Suppressor macrophage treated with lipopolysaccharide for 4 hours (primary cell): ENCODE data around the gene APPBP2.
"Not testable (repeated sequence)": the region's sequence is repeated elsewhere in the genome, so short reads cannot be mapped to it uniquely, and the experiment has no call there.

Source experiments
- DNase-seq: peaks from one replicate; pipeline ENCODE4 v3.0.0-alpha.2; 2020

Gene APPBP2

DNA sequence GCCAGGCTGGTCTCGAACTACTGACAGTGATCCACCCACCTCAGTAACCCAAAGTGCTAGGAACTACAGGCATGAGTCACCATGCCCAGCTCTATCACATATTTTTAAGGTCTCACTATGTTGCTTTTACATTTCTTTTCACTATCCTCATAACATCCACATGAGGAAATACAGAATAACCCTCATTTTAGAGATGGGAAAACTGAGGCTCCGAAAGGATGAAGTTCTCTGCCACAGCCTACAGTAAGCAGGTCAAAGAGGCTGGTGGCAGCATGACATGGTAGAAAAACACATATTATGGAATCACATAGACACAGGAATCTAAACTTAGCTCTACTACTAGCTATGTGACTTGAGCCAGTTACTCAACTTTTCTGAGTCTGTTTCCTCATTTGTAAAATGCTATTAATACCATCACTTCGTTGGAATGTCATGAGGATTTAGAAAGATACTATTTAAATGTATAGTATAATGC is 32.2 kb downstream of the APPBP2 start:
- DNase-seq, result peak; percentile 55

DNA sequence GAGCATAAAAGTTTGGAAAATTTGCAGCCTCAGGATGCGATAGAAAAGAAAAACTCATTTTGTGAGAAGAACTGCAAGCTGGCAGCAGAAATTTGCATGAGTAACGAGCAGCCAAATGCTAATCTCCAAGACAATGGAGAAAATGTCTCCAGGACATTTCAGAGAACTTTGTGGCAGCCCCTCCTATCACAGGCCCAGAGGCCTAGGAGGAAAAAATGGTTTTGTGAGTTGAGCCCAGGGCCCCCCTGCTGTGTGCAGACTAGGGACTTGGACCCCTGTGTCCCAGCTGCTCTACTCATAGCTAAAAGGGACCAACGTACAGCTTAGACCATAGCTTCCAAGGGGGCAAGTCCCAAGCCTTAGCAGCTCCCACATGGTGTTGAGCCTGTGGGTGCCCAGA is 34.3 kb downstream of the APPBP2 start:
- DNase-seq, result no peak

DNA sequence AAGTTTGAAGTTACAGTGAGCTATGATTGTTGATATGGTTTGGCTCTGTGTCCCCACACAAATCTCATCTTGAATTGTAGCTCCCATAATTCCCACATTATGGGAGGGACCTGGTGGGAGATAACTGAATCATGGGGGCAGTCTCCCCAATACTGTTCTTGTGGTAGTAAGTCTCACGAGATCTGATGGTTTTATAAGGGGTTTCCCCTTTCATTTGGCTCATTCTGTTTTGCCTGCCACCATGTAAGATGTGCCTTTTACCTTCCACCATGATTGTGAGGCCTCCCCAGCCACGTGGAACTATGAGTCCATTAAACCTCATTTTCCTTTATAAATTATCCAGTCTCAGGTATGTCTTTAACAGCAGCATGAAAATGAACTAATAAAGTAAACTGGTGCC is 35.4 kb downstream of the APPBP2 start:
- DNase-seq, result not testable (repeated sequence)

DNA sequence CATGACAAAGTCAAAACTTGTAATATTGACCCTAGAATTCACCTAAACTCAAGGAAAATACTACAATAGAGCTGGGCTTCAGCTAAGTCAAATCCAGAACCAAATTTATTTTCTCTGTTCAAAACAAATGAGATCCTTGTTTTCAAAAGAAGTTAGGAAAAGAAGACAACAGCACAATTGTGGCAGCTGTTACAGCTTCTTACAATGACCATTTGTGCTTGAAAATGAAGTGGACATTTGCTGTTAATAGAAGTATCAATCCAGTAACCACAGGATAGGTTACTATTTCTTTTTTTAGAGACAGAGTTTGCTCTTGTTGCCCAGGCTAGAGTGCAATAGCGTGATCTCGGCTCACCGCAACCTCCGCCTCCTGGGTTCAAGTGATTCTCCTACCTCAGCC is 44.4 kb downstream of the APPBP2 start:
- DNase-seq, result no peak

DNA sequence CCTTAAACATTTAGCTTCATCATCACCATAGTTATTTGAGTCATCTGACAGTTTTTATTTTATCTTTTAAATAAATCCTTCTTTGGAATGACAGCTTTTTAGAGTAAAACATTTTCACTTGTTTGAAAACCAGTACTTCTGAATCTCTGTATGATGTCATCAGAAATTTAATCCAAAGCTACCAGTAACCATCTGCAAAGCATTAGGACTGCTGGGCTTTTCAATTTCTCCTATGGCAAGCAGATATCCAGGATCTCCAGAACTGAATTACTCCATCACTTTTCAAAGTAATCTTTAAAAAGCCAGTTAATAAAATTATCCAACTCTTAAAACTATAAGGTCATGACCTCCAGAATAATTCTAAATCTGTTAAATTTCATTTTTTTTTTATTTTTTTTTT is 52.3 kb downstream of the APPBP2 start:
- DNase-seq, result no peak

DNA sequence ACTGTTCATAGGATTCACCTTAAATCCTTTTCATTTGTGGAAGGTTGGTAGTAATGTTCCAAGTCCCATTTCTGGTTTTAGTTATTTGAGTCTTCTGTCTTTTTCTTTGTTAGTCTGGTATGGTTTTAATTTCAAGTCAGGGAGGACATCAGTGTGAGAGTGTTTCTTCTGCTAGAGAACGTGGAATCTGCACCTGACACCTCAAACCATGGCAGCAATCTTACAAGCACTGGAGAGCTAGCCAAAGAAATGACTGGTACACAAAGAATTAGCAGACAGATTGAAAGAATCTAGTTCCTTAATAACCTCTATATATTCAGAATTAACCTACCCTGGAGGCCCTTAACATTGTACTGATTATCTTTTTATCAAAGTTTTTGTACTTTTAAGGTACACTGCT is 53.6 kb downstream of the APPBP2 start:
- no peak for DNase-seq

DNA sequence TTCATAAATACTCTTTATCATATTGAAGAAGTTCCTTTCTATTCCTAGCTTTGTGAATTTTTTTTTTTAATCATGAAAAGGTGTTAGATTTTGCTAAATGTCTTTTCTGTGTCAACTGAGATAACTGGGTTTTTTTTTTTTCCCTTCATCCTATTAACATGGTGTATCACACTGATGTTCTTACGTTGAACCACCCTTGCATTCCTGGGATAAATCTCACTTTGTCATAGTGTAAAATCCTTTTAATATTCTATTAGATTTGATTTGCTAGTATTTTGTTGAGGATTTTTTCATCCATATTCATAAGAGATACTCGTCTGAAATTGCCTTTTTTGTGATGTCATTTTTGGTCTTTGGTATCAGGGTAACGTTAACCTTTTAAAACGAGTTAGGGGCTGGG is 54.6 kb downstream of the APPBP2 start:
- DNase-seq, result no peak

DNA sequence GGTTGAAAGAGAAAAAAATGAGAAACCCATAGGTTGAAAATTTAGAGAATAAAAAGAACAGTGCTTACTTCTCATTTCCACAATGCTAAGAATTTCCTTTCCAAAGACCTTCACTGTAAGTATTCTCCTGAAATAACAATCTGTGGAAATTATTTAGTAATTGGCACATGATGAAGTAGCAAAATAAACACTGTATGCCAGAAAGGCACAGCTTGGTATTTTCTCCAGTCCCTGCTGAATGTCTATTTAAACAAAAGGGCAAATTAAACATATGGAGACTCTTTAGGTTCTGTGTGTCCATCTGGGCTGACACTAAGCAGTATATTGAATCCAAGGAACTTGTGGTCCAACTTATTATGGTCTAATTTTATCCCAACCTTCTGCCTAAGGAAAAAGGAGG is 57.7 kb downstream of the APPBP2 start:
- DNase-seq, result no peak

DNA sequence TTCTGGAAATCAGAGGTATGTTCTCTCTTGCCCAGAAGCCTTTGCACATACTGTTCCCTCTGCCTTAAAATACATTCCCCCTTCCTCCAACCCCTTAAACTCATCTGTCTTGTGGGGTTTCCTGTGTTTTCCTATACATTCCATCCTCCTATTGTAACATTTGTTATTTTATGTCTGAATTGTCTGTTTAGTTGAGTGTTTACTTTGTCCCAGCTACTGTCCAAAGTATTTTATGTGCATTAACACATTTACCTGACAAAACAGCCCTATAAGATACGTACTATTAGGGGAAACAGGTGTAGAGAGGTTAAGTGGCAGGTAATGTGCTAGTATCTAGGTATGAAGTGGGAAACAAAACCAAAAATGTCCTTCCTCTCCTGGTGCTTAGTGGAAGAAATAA is 61.7 kb downstream of the APPBP2 start:
- DNase-seq, result no peak

DNA sequence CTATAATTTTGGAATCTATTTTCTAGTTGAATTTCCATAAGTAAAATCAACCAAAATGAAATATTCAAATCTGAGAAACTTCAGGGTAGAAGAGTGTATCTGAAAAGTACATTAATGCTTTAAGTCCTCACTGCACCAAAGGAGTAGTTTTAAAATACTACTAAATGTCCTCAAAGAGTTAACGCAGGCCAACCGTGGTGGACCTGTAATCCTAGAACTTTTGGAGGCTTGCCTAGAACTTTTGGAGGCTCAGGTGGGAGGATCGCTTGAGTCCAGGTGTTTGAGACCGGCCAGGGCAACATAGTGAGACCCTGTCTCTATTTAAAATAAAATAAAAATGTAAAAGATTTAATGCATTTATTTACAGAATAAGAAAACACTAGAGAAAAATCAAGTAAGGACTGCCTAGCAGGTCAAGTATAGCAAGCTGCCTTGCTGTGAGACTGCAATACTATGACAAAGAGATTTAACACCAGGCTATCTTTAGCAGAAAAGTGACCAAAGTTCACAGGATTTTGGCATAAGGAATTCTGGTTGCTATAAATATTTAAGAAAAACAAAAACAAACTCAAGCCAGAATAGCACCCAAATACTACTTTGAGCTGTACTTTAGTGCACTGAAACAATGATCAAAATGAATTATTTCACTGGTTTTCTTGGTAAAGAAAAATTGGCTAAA is 62.7 kb downstream of the APPBP2 start:
- DNase-seq, result no peak

DNA sequence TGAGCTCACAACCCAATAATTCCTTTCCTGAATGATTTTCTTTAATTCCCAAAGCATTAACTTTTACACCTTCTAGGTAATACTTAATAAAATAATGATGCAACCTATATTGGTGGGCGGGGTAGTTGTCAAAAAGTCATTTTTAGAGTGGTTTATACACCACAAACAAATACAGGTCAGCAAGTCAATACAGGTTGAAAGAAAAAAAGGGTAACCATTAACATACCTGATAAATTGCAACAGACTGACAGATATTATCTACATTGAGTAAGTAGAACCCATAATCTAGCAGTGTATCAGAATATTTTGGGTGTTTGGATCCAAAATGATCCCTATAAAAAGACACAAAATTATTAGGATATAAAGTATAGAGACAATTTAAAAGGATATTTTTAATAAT is 64.5 kb downstream of the APPBP2 start:
- no peak for DNase-seq

DNA sequence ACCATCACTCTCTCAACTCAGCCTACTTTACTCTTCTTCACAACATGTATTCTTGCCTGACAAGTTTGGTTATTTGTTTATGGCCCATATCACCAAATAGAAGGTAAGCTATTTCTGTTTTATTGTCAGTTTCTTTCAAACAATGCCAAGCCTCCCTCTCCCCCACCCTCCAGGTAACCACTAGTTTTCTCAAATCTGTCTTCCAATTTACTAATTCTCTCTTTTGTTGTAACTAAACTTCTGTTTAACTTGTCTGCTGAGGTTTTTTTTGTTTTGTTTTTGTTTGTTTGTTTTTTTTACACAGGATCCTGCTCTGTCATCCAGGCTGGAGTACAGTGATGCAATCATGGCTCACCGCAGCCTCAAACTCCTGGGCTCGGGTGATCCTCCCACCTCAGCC is 68.9 kb downstream of the APPBP2 start:
- DNase-seq, result no peak

DNA sequence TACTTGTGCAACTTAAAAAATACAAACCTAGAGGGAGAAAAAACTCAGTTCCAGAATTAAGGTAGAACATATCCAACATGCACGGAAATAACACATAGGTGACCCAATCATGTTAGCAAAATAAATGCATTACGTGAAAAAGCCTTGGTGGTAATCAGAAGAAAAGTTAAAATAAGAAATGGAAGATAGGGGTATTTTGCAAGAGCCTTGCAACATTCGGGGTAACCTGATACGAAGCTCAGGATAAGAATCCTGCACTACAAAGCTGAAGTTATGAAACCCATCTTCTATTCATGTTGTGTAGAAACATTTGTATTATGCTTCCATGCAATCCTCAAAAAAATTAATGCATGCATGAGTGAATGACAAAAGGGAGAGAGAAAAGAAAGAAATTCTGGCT is 70.7 kb downstream of the APPBP2 start:
- DNase-seq, result no peak

DNA sequence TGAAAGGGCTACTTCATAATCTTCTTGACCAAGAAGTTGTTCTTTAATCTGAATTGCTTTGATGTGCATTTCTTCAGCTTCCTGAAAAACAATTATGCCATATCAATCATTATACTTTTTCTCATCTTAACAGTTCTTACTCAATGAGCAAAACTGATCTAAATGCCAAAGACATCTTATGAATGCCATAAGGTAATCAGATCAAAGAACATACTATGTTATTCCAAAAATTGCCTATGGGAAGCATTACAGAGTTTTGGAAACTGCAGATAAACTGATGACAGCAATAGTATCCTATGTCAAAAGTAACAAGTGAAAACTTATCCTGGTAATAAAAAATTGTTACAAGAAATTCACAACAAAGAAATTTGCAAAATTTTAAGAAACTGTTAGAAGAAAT is 74.1 kb downstream of the APPBP2 start:
- DNase-seq, result no peak

DNA sequence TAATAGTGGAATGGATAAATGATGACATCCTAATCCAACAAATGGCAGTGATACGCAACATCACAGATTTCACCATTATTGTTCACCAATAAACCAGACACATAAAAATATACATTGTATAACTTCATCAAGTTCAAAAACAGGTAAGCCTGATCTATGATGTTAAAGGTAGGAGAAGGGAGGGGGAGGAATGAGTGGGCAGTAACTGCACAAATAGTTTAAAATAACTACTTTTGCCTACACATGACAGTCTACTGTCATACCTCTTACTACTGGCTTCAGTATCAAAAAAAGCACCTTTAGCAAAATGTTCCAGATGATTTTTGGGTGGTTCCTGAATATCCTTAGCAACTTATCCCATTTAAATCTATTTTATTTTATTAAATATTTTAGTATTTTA is 75.0 kb downstream of the APPBP2 start:
- no peak for DNase-seq

DNA sequence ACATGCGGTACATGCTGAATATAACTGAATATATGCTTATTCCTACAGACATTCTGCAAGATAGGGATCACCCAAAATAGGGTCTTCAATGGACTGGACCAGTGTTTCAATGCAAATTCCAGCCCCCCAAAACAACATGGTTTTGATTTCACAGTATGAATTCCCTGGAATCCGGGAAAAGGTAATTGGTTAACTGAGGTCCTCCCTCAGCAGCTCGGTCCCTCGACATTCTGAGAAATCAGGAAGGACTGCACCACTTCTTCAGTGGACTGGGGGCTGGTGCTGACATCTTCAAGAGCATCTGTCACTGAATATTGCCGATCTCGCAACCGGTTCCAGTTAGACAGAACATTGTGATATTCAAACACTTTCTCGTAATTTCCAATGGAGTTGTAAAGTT is 78.7 kb downstream of the APPBP2 start:
- no peak for DNase-seq

DNA sequence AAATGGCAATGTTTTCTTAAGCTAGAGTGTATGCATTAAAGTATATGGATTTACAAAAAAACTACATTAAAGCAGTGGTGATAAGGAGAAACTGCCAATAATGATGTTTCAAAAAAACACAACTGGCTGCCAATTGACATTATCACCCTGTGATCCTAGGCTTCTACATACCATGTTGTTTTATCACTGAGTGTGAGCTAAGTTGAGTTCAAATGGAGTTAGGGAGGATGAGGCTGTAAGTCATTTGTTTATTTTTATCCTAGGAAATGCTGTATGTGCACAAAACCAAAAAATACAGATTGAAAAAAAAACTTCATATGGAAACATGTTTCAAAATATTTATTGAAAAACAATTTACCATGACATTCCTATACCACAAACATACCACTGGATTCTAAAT is 80.9 kb downstream of the APPBP2 start:
- no peak for DNase-seq

DNA sequence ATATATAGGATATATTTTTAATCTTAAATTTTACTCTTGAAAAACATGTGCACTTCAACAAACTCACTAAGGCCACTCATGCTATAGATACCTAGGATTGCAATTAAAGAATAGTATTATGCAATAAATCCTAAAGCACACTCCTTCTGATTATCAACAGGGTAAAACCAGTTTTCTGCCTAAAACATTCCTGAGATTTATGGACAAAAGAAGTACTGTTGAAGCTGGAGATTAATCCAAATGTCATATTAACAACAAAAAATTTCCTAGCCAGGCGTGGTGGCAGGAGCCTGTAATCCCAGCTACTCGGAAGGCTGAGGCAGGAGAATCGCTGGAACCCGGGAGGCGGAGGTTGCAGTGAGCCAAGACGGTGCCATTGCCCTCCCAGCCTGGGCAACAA is 82.3 kb downstream of the APPBP2 start:
- no peak for DNase-seq

DNA sequence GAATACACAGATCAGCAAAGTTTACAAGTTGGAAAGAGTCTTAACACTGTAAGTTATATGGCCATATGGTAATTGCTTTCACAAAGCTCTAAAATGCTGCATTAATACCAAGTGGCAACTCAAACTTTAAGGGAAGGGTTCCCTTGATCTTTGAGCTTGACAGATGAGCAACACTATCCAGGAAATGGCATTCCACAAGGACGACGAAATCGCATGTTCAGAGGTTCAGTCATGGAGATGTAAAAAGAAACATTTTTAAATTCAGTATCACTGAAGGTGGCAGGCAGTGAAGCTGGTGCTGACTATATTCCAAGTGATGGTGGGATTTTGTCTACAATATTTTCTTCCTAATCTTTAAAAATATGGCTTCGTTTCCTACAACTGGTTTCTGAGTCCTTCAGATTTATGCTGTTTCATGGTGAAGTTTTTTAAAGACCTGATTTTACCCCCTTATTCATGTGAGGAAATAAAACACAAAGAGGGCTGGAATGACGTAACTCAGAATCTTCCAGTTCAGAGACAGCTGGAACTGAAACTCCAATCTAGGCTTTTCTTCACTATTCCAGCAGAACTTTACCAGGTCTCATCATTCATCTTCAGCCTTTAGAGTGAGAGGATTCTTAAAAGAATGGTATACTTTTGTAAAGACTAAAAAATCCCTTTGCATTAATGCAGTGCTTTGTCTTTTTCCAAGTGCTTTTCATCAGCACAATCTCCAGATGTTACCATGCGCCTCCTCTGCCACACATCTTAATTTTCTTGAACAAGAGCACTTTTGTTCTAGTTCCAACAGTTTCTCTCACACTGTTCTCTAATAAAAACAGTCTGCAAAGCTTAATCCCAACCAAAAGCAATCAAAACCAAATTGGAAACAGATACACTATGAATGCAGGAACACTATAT is 83.5 kb downstream of the APPBP2 start:
- peak; percentile 62 for DNase-seq

DNA sequence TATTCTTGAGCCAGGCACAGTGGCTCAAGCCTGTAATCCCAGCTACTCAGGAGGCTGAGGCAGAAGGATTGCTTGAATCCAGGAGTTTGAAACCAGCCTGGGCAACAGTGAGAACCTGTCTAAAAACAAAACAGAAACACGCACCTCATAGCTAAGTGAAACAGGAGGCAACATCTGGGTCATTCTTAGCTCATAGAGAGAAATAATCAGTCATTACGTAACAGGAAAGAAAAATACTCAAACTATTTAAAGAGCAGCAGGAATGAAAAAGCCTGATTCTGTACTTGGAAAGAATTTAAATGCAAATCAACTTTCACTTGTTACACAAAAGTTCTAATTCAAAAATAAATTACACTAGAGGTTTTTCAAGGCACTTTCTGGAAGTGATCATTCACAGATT is 86.5 kb downstream of the APPBP2 start:
- peak; percentile 62 for DNase-seq

DNA sequence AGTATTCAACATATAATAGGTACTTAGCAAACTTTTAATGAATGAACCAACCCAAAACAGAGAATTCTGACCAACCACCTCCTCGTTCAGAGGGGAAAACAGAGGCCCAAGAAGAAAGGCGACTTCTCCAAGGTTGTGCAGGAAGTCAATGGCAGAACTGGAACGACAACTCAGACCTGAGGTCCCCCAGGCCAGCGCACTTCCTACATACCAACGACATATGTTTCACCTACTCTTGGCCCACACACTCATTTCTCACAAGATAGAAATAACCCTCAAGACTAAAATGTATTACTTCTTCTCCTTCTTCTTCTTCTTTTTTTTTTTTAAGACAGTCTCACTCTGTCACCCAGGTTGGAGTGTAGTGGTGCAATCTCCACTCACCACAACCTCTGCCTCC is 89.4 kb downstream of the APPBP2 start:
- DNase-seq, result no peak

DNA sequence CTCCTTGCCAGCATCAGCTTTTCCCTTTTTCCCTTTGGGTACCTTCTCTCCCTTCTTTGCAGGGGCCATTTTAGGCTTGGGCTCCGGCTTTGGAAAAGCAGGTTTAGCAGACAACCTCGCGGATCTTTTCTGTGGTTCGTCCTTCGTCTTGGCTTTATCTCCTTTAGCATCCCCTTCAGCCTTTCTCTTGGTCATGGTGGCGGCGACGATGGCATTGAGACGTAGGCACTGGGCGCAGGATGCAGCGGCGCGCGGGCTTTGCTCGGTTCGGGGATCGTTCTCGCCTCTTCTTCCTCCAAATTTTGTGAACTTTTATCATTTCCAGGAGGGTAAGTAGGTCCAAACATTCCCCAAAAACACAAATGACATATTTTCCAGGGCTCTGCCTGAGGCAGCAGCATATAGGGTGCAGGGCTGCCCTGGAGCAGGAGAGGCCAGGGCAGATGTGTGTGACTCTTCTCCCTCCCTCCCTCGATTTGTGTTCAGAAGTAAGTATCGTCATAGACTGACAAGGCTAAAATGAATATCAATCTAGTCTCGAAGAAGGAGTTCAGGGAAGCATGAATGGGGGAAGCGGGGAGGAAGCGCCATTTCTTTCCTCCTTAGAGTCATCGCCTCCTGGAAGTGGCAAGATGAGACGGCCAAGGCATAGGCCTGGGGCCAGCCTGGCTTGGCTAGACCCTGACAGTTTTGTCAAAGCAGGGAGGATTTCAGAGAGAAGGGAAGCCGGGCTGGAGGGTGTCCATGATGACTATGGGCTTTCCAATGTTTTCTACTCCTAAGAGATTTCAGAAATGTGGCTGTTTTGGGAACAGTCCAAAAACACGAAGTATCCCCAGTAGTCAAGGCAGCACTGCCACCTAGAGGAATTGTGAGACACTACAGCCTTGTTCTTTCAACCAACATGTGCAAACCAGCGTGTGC is 90.5 kb downstream of the APPBP2 start:
- DNase-seq, result peak; percentile 89
